ENCODE measurements around the gene CMKLR1. TPM values are rescaled to one million over a fixed set of nuclear protein-coding genes. Genes with fewer than 3 reads are reported as not detected.

CMKLR1 gene
- total and polyA plus RNA-seq, 7 donors, result 0.94 to 7.0 (median 4.4) TPM

DNA sequence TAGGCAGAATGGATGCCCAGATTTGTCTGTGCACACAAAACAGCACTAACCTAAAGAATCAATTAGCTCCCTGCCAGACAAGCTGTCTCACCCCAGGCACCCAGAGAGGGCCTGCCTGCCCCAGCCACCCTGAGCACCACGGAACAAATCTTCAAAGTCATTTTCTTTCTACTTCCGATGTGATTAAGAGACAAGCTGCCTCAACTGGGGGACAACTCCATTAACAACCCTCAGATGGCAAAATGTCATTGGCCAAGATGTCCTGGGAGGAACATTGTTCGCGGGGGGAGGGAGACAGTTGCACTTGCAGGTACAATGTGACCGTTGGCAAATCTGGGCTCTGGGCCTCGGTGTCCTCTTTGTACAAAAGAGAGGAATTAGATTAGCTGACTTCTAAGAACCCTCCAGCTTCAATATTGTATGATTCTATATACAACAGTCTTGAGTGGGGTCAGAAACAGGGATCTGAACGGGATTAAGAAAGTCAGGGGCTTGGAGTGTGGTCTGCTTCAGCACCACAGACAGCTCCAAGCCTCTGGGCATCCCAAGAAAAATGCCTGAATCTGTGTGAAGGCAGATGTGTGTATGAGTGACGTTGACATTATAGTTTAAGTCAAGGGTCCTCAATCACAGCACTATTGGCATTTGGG, 42.8 kb upstream of the CMKLR1 start:
- H3K9me3 ChIP-seq, result peaks cover 9% of the 10 kb centered on the region
- H3K36me3 ChIP-seq (ENCODE audit: insufficient read depth in 1 of 2, low read depth in 1 of 2), result no peaks in the 10 kb centered on the region
- H3K27me3 ChIP-seq (ENCODE audit: insufficient read depth in 3 of 3, low read length in 2 of 3), result no peaks in the 10 kb centered on the region
- TF ChIP-seq CTCF (IDR thresholded peaks at IDR 0.05), result no peak
- 43 to 51% (median 46%) methylated on average over 8 of the region's 8 CpGs for WGBS, 3 donors
- intact Hi-C loops (cut with DNase I), result no loop called here
- H3K27ac ChIP-seq, result no peak overlapping the region
- DNase-seq (no peak), ATAC-seq (no peak)
- H3K4me1 ChIP-seq, result no peaks in the 10 kb centered on the region
- H3K4me3 ChIP-seq, result no peak overlapping the region

- DNase-seq, result no peak
Observed at GRCh38 chr12:108380382-108380781, 41.3 kb upstream of the CMKLR1 start.

GRCh38 chr12:108379823-108380222, 40.7 kb upstream of the CMKLR1 start:
- DNase-seq (no peak), ATAC-seq (no peak)
- H3K36me3 ChIP-seq (ENCODE audit: insufficient read depth in 1 of 2, low read depth in 1 of 2), result no peaks in the 10 kb centered on the region
- intact Hi-C loops (cut with DNase I), result no loop called here
- no peak overlapping the region for H3K4me3 ChIP-seq
- H3K4me1 ChIP-seq, result no peaks in the 10 kb centered on the region
- H3K27ac ChIP-seq, result no peak overlapping the region
- TF ChIP-seq CTCF (IDR thresholded peaks at IDR 0.05), result no peak
- H3K27me3 ChIP-seq (ENCODE audit: insufficient read depth in 3 of 3, low read length in 2 of 3), result no peaks in the 10 kb centered on the region
- 56 to 67% (median 58%) methylated on average over 4 of the region's 4 CpGs for WGBS, 3 donors
- H3K9me3 ChIP-seq, result peaks cover 9% of the 10 kb centered on the region

More at GRCh38 chr12:108380382-108380781, 41.3 kb upstream of the CMKLR1 start:
- no peak overlapping the region for H3K4me3 ChIP-seq
- no peak overlapping the region for H3K27ac ChIP-seq
- peaks cover 9% of the 10 kb centered on the region for H3K9me3 ChIP-seq
- TF ChIP-seq CTCF (IDR thresholded peaks at IDR 0.05), result no peak
- no peak for ATAC-seq
- no peaks in the 10 kb centered on the region for H3K36me3 ChIP-seq (ENCODE audit: insufficient read depth in 1 of 2, low read depth in 1 of 2)
- no peaks in the 10 kb centered on the region for H3K27me3 ChIP-seq (ENCODE audit: insufficient read depth in 3 of 3, low read length in 2 of 3)
- no peaks in the 10 kb centered on the region for H3K4me1 ChIP-seq
- intact Hi-C loops (cut with DNase I), result no loop called here

- Histone ChIP-seq H3K4me3 (no peak overlapping the region), H3K36me3 (ENCODE audit: insufficient read depth in 1 of 2, low read depth in 1 of 2) (no peaks in the 10 kb centered on the region), H3K4me1 (no peaks in the 10 kb centered on the region), H3K27me3 (ENCODE audit: insufficient read depth in 3 of 3, low read length in 2 of 3) (no peaks in the 10 kb centered on the region), H3K27ac (no peak overlapping the region), H3K9me3 (peaks cover 10% of the 10 kb centered on the region)
- DNase-seq (no peak), ATAC-seq (no peak)
- TF ChIP-seq CTCF (IDR thresholded peaks at IDR 0.05), result no peak
- 83 to 90% (median 86%) methylated on average over 3 of the region's 3 CpGs for WGBS, 3 donors
- intact Hi-C loops (cut with DNase I), result no loop called here
Observed at GRCh38 chr12:108378926-108379325, 39.8 kb upstream of the CMKLR1 start.

GRCh38 chr12:108377260-108377659, 38.1 kb upstream of the CMKLR1 start:
- intact Hi-C loops (cut with DNase I), result no loop called here
- WGBS, 3 donors, result 38 to 44% (median 39%) methylated on average over 1 of the region's 1 CpG
- Histone ChIP-seq H3K4me3 (no peak overlapping the region), H3K27ac (no peak overlapping the region), H3K9me3 (peaks cover 18% of the 10 kb centered on the region), H3K4me1 (no peaks in the 10 kb centered on the region), H3K36me3 (ENCODE audit: insufficient read depth in 1 of 2, low read depth in 1 of 2) (no peaks in the 10 kb centered on the region), H3K27me3 (ENCODE audit: insufficient read depth in 3 of 3, low read length in 2 of 3) (no peaks in the 10 kb centered on the region)
- no peak for DNase-seq
- TF ChIP-seq CTCF (IDR thresholded peaks at IDR 0.05), result no peak
- no peak for ATAC-seq
